Measurements from ENCODE around the gene EXOC4.

Gene EXOC4

DNA sequence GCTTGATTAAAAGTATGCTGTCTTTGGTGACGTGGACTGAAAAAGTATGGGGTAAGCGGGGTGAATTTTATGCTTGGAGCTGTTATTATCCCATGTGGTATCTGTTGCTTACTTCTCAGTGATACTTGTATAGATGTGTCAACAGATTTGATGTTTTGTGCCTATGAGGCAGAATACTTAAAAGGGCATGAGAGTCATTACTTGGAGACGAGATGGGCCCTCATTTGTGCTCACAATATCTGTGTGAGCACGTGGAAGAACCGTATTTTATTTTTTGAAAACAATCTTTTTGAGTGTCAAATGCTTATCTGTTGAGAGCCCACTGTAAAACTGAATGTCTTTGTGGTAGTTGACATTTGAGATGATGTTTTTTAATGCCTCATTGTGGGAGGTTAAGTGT, 281.9 kb downstream of the EXOC4 start:
- DNase-seq (ENCODE audit: low read depth): no peak
- TF ChIP-seq, protein P1, sequence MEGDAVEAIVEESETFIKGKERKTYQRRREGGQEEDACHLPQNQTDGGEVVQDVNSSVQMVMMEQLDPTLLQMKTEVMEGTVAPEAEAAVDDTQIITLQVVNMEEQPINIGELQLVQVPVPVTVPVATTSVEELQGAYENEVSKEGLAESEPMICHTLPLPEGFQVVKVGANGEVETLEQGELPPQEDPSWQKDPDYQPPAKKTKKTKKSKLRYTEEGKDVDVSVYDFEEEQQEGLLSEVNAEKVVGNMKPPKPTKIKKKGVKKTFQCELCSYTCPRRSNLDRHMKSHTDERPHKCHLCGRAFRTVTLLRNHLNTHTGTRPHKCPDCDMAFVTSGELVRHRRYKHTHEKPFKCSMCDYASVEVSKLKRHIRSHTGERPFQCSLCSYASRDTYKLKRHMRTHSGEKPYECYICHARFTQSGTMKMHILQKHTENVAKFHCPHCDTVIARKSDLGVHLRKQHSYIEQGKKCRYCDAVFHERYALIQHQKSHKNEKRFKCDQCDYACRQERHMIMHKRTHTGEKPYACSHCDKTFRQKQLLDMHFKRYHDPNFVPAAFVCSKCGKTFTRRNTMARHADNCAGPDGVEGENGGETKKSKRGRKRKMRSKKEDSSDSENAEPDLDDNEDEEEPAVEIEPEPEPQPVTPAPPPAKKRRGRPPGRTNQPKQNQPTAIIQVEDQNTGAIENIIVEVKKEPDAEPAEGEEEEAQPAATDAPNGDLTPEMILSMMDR (IDR thresholded peaks at IDR 0.05; ENCODE audit: low read length, missing control alignments): no peak
- no peak overlapping the region for H3K4me3 ChIP-seq (replicated peaks; ENCODE audit: low read depth, low read length)

GRCh38 chr7:133535308-133535707, 282.4 kb downstream of the EXOC4 start:
- TF ChIP-seq, protein P1 (IDR thresholded peaks at IDR 0.05; ENCODE audit: low read length, missing control alignments): no peak
- no peak for DNase-seq (ENCODE audit: low read depth)
- no peak overlapping the region for H3K4me3 ChIP-seq (replicated peaks; ENCODE audit: low read depth, low read length)

- TF ChIP-seq, protein P1 (IDR thresholded peaks at IDR 0.05; ENCODE audit: low read length, missing control alignments): no peak
- no peak overlapping the region for H3K4me3 ChIP-seq (replicated peaks; ENCODE audit: low read depth, low read length)
- no peak for DNase-seq (ENCODE audit: low read depth)
Measured at GRCh38 chr7:133536450-133536849, 283.6 kb downstream of the EXOC4 start.

GRCh38 chr7:133539016-133539415, 286.1 kb downstream of the EXOC4 start:
- TF ChIP-seq, protein P1 (IDR thresholded peaks at IDR 0.05; ENCODE audit: low read length, missing control alignments): no peak
- no peak for DNase-seq (ENCODE audit: low read depth)
- no peak overlapping the region for H3K4me3 ChIP-seq (replicated peaks; ENCODE audit: low read depth, low read length)

DNA sequence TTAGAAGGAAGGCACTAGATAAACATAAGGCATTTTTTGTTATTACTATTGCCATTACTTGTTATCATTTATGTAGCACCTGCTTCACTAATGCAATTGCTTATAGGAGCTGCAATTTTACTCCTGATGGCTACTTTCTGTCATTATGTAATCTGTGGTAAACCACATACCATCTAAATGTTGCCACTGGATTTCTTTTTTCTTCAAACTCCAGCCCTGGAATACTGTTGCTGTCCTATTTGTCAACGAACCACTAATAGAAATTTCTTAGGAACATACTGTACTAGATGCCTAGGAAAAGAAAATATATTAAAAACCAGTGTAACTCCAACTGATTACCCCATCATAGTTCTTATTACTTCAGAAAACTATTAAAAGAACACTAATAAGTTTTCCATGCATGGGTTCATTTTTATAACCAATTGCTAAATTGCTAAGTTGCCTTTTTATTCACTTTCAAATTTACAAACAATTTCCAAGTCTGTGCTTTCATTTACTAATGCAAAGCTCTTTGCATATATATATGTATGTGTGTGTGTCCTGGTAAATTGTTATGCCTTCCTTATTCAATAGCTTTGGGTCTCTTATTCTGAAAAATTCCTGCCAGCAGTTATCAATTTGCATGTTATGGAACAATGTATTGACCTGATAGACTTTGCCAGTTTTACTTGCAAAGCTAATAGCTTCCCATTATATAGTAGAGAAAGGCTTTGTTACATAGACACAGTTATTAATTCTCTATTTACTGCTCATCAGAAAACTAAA, 287.4 kb downstream of the EXOC4 start:
- DNase-seq (ENCODE audit: low read depth): no peak
- H3K4me3 ChIP-seq (replicated peaks; ENCODE audit: low read depth, low read length): no peak overlapping the region
- TF ChIP-seq, protein P1 (IDR thresholded peaks at IDR 0.05; ENCODE audit: low read length, missing control alignments): no peak

DNA sequence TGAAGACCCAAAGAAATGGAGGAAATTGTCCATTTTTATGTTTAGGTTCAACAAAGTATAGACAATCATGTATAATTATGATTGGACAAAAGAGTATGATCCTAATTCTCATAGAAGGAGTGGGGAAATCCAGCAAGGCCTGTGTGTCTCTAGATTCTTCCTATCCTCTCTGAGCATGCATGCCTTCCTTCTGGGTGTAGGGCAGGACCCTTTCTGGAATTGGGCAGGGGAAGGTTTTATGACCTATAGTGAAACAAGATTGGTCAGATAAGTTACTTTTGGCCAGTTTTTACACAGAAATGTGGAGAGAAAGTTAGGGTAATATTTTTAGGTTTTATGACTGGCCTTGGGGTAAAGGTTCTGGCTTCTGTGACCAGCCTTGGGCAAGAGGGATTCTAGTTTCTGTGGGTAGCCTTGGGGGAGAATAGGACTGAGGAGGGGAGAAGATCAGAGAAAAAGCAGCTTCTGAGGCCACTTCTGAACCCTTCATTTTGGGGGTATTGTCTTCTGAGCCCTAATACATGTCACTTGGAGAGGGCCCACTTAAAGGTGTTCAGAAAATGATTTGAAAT, 289.4 kb downstream of the EXOC4 start:
- DNase-seq (ENCODE audit: low read depth): no peak
- no peak overlapping the region for H3K4me3 ChIP-seq (replicated peaks; ENCODE audit: low read depth, low read length)
- TF ChIP-seq, protein P1 (IDR thresholded peaks at IDR 0.05; ENCODE audit: low read length, missing control alignments): no peak

GRCh38 chr7:133543657-133544056, 290.8 kb downstream of the EXOC4 start:
- DNase-seq (ENCODE audit: low read depth): no peak
- no peak overlapping the region for H3K4me3 ChIP-seq (replicated peaks; ENCODE audit: low read depth, low read length)
- TF ChIP-seq, protein P1 (IDR thresholded peaks at IDR 0.05; ENCODE audit: low read length, missing control alignments): no peak
